Epithelial cell of esophagus (primary cell): ENCODE measurements around the gene RTL10.

ENCODE experiments used
- DNase-seq: peaks from one replicate; pipeline ENCODE4 v3.0.0; 2010; ENCODE audit warnings: low read depth
- H3K4me3 ChIP-seq: 2 replicates; pipeline ENCODE4 v1.5.1; 2011; ENCODE audit warnings: mild to moderate bottlenecking, low read length, control low read depth
- CTCF ChIP-seq: IDR thresholded peaks from 2 replicates; pipeline ENCODE4 v1.5.1; 2011; ENCODE audit warnings: low read depth, mild to moderate bottlenecking, low read length, control low read depth, inconsistent platforms; ENCODE audit not compliant: insufficient read depth; ENCODE audit errors: missing control alignments

RTL10 gene

GRCh38 chr22:19854778-19855503 is at the start of gene RTL10, which contains the start of gene GNB1L:
RTL10 (minus strand) TSS chr22:19854874; CDS start chr22:19852261, 2,613 bp downstream.
GNB1L (minus strand) TSS chr22:19854874; CDS start chr22:19821355, 33,519 bp downstream.
- H3K4me3 ChIP-seq = peak within 1 kb of the TSS; percentile 95
- no peak for TF ChIP-seq CTCF

GRCh38 chr22:19904174-19904856 is 49.6 kb upstream of the RTL10 start:
- no peak overlapping the region for H3K4me3 ChIP-seq
- no peak for TF ChIP-seq CTCF
- no peak for DNase-seq

More at GRCh38 chr22:19854778-19855503, at the start of gene RTL10, which contains the start of gene GNB1L:
- peak; percentile 98 for DNase-seq

- no peak for TF ChIP-seq CTCF
- H3K4me3 ChIP-seq = no peak overlapping the region
- no peak for DNase-seq
Observed at GRCh38 chr22:19903513-19903912, 48.8 kb upstream of the RTL10 start.

GRCh38 chr22:19903031-19903430 is 48.4 kb upstream of the RTL10 start:
- no peak overlapping the region for H3K4me3 ChIP-seq
- TF ChIP-seq CTCF = no peak
- DNase-seq = no peak

GRCh38 chr22:19902245-19902715 is 47.6 kb upstream of the RTL10 start:
- no peak for DNase-seq
- no peak for TF ChIP-seq CTCF
- no peak overlapping the region for H3K4me3 ChIP-seq

- no peak overlapping the region for H3K4me3 ChIP-seq
- no peak for DNase-seq
- TF ChIP-seq CTCF = no peak
Observed at GRCh38 chr22:19901577-19902244, 47.0 kb upstream of the RTL10 start.
